HG03520 (cell line): Measurements from ENCODE around the gene OR52E4.

ENCODE experiments used
- ATAC-seq: cut with Tn5 transposase; IDR thresholded peaks from one replicate; pipeline ENCODE4 v1.9.1; 2021; ENCODE audit warnings: mild to moderate bottlenecking, moderate library complexity; ENCODE audit not compliant: unreplicated experiment

OR52E4 gene

DNA sequence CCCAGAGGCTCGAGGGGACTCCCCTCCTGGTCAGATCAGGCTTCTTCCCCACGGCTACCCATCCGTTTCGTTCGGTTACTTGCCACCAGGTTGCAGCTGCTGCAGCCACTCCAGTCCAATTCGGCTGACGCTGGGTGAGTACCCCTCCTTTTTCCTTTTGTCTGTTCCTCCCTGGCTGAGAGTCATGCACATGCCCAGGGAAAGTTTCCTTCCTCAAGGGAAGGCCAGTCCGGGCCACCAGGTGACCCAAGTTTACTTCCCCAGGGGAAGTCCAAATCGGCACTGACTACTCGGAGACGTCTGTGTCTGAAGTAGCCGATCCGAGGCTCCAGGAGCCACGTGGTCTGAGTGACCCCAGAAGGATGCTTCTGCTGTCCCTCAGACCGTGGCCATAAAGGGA is 48.4 kb downstream of the OR52E4 start:
- no peak for ATAC-seq

DNA sequence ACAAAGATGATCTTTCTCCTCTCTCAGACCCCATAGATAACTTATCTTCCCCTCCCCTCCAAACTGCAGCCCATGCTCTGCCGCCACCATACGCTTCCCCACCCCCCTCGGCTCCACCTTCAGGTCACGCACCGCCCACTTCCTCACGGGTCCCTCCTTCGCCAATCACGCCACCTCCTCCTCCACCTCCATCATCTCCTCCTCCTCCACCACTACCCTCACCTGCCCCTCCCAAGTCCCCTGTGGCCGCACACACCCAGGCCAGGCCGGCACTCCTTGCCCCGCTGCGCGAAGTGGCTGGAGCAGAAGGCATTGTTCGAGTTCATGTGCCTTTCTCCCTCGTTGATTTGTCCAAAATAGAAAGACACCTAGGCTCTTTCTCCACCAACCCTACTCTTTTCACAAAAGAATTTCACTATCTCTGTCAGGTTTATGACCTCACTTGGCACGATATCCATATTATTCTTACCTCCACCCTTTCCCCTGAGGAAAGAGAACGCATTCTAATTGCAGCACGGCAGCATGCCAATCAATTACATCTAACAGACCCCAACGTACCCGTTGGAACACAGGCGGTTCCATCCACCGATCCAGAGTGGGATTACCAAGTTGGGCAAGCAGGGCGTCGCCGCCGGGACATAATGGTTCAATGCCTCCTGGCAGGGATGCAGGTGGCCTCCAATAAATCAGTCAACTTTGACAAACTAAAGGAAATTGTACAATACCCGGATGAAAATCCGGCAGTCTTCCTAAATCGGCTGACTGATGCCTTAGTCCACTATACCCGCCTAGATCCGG is 49.3 kb downstream of the OR52E4 start:
- ATAC-seq = no peak

DNA sequence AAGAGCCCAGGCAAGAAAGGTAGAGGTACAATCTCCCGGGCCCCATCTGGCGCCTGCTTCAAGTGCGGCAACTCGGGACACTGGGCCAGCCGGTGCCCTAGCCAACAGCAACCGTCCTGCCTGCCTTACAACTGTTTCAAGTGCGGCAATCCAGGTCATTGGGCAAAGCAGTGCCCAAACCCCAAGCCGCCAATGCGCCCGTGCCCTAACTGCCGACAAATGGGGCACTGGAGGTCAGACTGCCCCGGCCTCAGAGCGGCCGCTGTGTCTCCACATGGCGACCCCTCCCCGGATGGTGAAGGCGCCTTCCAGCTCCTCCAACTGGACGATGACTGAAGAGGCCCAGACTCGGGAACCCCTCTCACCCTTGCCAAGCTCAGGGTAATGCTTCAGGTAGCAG is 50.2 kb downstream of the OR52E4 start:
- ATAC-seq = no peak

DNA sequence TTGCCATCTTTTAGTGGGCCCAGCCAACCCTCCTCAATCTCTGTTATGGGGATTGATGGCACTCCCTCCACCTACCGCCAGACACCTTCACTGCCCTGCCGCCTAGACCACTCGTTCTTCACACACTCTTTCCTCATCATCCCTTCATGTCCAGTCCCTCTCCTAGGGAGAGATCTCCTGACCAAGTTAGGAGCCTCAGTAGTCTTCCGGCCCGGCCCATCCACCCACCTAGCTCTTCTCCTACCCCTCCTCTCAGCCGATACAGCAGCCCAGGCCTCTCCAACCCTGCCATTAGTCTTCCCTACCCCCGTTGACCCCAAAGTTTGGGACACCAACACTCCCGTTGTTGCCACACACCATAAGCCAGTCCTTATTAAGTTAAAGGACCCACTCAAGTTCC is 50.6 kb downstream of the OR52E4 start:
- no peak for ATAC-seq

DNA sequence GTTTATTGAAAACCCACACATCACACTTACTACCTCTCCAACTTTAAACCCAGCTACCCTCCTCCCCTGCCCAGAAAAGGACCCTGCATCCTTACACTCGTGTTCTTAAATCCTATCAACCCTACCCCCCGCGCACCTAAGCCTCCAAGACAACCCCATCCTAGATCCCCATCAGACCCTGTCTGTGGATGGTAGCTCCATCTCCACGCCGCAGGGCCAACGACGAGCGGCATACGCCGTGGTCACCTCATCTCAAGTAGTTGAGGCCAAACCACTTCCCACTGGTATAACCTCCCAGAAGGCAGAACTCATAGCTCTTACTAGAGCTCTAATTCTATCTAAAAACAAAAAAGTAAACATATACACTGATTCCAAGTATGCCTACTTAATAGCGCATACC is 52.2 kb downstream of the OR52E4 start:
- no peak for ATAC-seq

DNA sequence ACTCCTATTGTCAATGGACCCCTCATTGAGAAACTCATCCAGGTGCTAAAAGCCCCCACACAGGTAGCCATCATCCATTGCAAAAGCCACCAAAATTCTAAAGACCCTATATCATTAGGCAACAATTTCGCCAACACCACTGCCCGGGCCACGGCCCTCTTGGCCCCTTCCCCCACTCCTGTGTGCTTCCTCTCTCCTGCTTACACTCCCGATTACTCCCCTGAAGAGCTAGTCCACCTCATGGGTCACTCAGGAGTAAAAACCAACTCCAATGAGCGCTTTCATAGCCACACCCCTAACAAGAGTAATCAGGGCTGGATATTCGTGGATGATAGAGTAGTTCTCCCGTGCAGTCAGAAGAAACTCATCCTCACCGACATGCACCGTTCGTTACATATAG is 52.7 kb downstream of the OR52E4 start:
- no peak for ATAC-seq
